ENCODE data around the gene IRX4.

Gene IRX4

GRCh38 chr5:1913578-1913977 is 30.9 kb upstream of the IRX4 start:
- no peak for DNase-seq (ENCODE audit: low read depth in 2 of 2)

GRCh38 chr5:1912951-1913565 is 30.3 kb upstream of the IRX4 start:
- no peak for DNase-seq (ENCODE audit: low read depth in 2 of 2)

GRCh38 chr5:1911773-1912235 is 29.1 kb upstream of the IRX4 start:
- no peak for DNase-seq (ENCODE audit: low read depth in 2 of 2)

GRCh38 chr5:1910861-1911772 is 28.4 kb upstream of the IRX4 start:
- no peak for DNase-seq (ENCODE audit: low read depth in 2 of 2)

- no peak for DNase-seq (ENCODE audit: low read depth in 2 of 2)
Measured at GRCh38 chr5:1910081-1910760, 27.5 kb upstream of the IRX4 start.

- no peak for DNase-seq (ENCODE audit: low read depth in 2 of 2)
Measured at GRCh38 chr5:1909346-1909985, 26.7 kb upstream of the IRX4 start.

- no peak for DNase-seq (ENCODE audit: low read depth in 2 of 2)
Measured at GRCh38 chr5:1908931-1909330, 26.2 kb upstream of the IRX4 start.

GRCh38 chr5:1907616-1908015 is 24.9 kb upstream of the IRX4 start:
- DNase-seq (ENCODE audit: low read depth in 2 of 2): no peak

- DNase-seq (ENCODE audit: low read depth in 2 of 2): no peak
Measured at GRCh38 chr5:1905108-1905507, 22.4 kb upstream of the IRX4 start.

- DNase-seq (ENCODE audit: low read depth in 2 of 2): no peak
Measured at GRCh38 chr5:1901983-1902382, 19.3 kb upstream of the IRX4 start.

- no peak for DNase-seq (ENCODE audit: low read depth in 2 of 2)
Measured at GRCh38 chr5:1901061-1901460, 18.3 kb upstream of the IRX4 start.

GRCh38 chr5:1899201-1899600 is 16.5 kb upstream of the IRX4 start:
- DNase-seq (ENCODE audit: low read depth in 2 of 2): no peak

GRCh38 chr5:1897816-1898450 is 15.2 kb upstream of the IRX4 start:
- no peak for DNase-seq (ENCODE audit: low read depth in 2 of 2)

- no peak for DNase-seq (ENCODE audit: low read depth in 2 of 2)
Measured at GRCh38 chr5:1897386-1897785, 14.7 kb upstream of the IRX4 start.

- no peak for DNase-seq (ENCODE audit: low read depth in 2 of 2)
Measured at GRCh38 chr5:1896602-1897376, 14.1 kb upstream of the IRX4 start.

GRCh38 chr5:1895739-1896420 is 13.2 kb upstream of the IRX4 start:
- DNase-seq (ENCODE audit: low read depth in 2 of 2): no peak

GRCh38 chr5:1894243-1894642 is 11.5 kb upstream of the IRX4 start:
- DNase-seq (ENCODE audit: low read depth in 2 of 2): no peak

- DNase-seq (ENCODE audit: low read depth in 2 of 2): no peak
Measured at GRCh38 chr5:1893754-1894153, 11.0 kb upstream of the IRX4 start.

GRCh38 chr5:1892685-1893445 is 10.1 kb upstream of the IRX4 start:
- no peak for DNase-seq (ENCODE audit: low read depth in 2 of 2)

GRCh38 chr5:1892211-1892610 is 9.5 kb upstream of the IRX4 start:
- no peak for DNase-seq (ENCODE audit: low read depth in 2 of 2)

Measured in stimulated activated CD8-positive, alpha-beta memory T cell treated with anti-CD3 and anti-CD28 coated beads, Interleukin-7, amount 100 ng/mL, for 1 hour (primary cell).